Endothelial cell of umbilical vein (primary cell): ENCODE results near the gene P2RX2.
"Not testable (repeated sequence)": the region's sequence is repeated elsewhere in the genome, so short reads cannot be mapped to it uniquely, and the experiment has no call there.

Experiments
- CTCF ChIP-seq, 2 donors: IDR thresholded peaks; 1 replicate in 1 of 2; 2 replicates in 1 of 2; pipeline ENCODE4 v1.5.1; 2011; ENCODE audit warnings: low read length in 2 of 2, mild to moderate bottlenecking in 2 of 2, moderate library complexity in 2 of 2, control low read depth in 1 of 2, inconsistent platforms in 1 of 2, low read depth in 1 of 2; ENCODE audit not compliant: insufficient read depth in 1 of 2; ENCODE audit errors: extremely low read depth in 1 of 2
- EZH2 ChIP-seq: IDR thresholded peaks from 2 replicates; pipeline ENCODE4 v1.6.1; 2012; ENCODE audit warnings: borderline replicate concordance, low read depth, mild to moderate bottlenecking, moderate library complexity, low read length, inconsistent platforms; ENCODE audit not compliant: severe bottlenecking
- MAX ChIP-seq: IDR thresholded peaks from 2 replicates; pipeline ENCODE4 v1.6.1; 2011; ENCODE audit not compliant: insufficient read depth, insufficient read length
- MYC ChIP-seq: IDR thresholded peaks from one replicate; pipeline ENCODE4 v1.6.1; 2011; ENCODE audit warnings: mild to moderate bottlenecking, low read depth, low read length
- POLR2A ChIP-seq: IDR thresholded peaks from 2 replicates; pipeline ENCODE4 v1.6.1; 2012; ENCODE audit warnings: low read depth, mild to moderate bottlenecking, control low read depth, low read length

GRCh38 chr12:132599502-132599901 lies 19.1 kb upstream of the P2RX2 start:
- TF ChIP-seq POLR2A; CTCF (IDR thresholded peaks at IDR 0.05; ENCODE audit: extremely low read depth in 1 of 2, insufficient read depth in 1 of 2, low read depth in 1 of 2, low read length in 2 of 2); EZH2; MYC; MAX: not testable (repeated sequence)
